Body of pancreas (tissue), 4 donors: ENCODE results near the gene CTDSPL.

Experiments used
- CTCF ChIP-seq, 7 experiments: fragments of 450-650 bp in 4 of 7; fragments of 200-600 bp in 3 of 7; sonication (generic) in 3 of 7; IDR thresholded peaks; one replicate each; pipeline ENCODE4 v1.5.1; 2016 to 2019; ENCODE audit warnings: antibody characterized with exemption in 7 of 7
- POLR2A ChIP-seq, 3 donors: fragments of 450-650 bp; IDR thresholded peaks; one replicate each; pipeline ENCODE4 v1.6.1; 2016; ENCODE audit warnings: antibody characterized with exemption in 3 of 3, mild to moderate bottlenecking in 2 of 3

- TF ChIP-seq POLR2A (IDR thresholded peaks at IDR 0.05) (no peak), CTCF (IDR thresholded peaks at IDR 0.05) (no peak)
These were observed 90.9 kb downstream of the CTDSPL start for GRCh38 chr3:37952564-37952963.
